PC-9 (cell line): Measurements from ENCODE around the gene PVALB.

Source experiments
- CTCF ChIP-seq: fragments of 200-600 bp; sonication (generic); conservative IDR thresholded peaks from 2 replicates; pipeline ENCODE4 v1.6.1; 2017; ENCODE audit warnings: mixed run types, antibody characterized with exemption, mild to moderate bottlenecking, moderate library complexity
- EZH2 ChIP-seq: fragments of 200-600 bp; sonication (generic); IDR thresholded peaks from 2 replicates; pipeline ENCODE4 v1.8.0; 2017; ENCODE audit warnings: antibody characterized with exemption, low read depth

DNA sequence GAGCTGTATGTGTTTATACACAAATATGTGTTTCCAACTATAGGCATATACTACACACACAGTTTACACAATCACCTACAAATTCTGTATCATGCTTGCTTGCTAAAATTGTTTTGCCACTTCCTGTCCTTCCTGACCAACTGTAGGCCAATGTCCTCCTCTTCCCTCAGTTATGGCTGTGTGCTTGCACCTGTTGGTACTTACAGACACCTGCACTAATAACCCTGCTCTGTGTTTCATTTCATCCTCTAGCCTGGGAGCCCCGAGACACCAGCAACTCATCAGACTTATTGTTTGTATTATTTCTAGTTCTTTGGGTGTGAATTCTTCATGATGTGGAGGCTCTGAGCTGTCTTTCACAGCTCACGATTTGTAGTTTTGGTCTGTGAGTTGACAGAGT, 42.1 kb upstream of the PVALB start:
- no peak for TF ChIP-seq CTCF
- TF ChIP-seq EZH2: no peak
